ENCODE results near the gene DLGAP1. TPM values are rescaled to one million over a fixed set of nuclear protein-coding genes. Genes with fewer than 3 reads are reported as not detected.

Gene DLGAP1
- total and polyA plus RNA-seq, 2 of the 8 experiments (the other 6 are each of a cell fraction or from before 2014, with no cell fraction given): 11.8 to 16.9 TPM

DNA sequence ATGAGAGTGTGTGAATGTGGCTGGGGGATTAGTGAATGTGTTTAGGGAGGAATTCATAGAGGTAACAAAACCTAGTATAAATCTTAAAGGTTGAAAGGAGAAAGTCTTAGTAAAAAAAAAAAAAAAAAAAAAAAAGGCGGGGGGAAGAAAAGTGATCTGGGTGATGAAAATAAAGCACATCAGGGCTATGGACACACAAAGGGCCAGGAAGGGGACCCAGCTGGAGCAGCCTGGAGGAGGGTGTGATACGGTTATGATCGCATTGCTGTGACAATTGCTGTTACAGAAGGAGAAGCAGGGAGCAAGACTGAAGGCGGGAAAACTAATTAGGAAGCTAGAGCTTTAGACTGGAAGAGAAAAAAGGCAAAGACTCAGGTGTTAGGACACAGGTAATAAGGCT is 85.4 kb downstream of the DLGAP1 start:
- Histone ChIP-seq H3K4me1 (replicated peaks in 1 of 4; ENCODE audit: control insufficient read depth in 3 of 4, insufficient read depth in 4 of 4, low read length in 3 of 4) (no peaks in the 10 kb centered on the region; a peak in 1 of 7 replicates), H3K56ac (replicated peaks; ENCODE audit: insufficient read length, low read depth, low read length) (no peak overlapping the region), H3K14ac (ENCODE audit: insufficient read length) (no peak overlapping the region), H3K9ac (replicated peaks in 1 of 4; ENCODE audit: extremely low read depth in 1 of 4, low read depth in 3 of 4, low read length in 3 of 4) (no peak overlapping the region), H2BK5ac (ENCODE audit: low read depth, low read length) (no peak overlapping the region), H2AFZ (ENCODE audit: low read length) (no peak overlapping the region), H3K4ac (replicated peaks; ENCODE audit: insufficient read length, low read depth, low read length) (no peak overlapping the region), H2AK5ac (ENCODE audit: low read depth, low read length) (no peak overlapping the region), H2BK12ac (ENCODE audit: low read depth, low read length) (no peak overlapping the region), H4K8ac (ENCODE audit: extremely low read depth, insufficient read depth, low read length) (no peak overlapping the region), H3K23me2 (ENCODE audit: low read depth, low read length) (no peaks in the 10 kb centered on the region), H2BK15ac (ENCODE audit: low read length) (no peak overlapping the region), H3K79me1 (ENCODE audit: low read depth, low read length) (no peaks in the 10 kb centered on the region), H3K23ac (ENCODE audit: insufficient read length) (no peak overlapping the region), H2BK120ac (replicated peaks; ENCODE audit: low read depth, low read length) (no peak overlapping the region), H4K5ac (ENCODE audit: insufficient read length, low read depth, low read length) (no peak overlapping the region), H3K79me2 (ENCODE audit: control insufficient read depth in 1 of 2, insufficient read depth in 2 of 2, low read length in 2 of 2) (peaks cover 0 to 20% of the 10 kb centered on the region in 2 experiments; a peak in 2 of 4 replicates), H3K4me2 (ENCODE audit: insufficient read depth in 1 of 2, low read depth in 2 of 2, low read length in 2 of 2) (no peak overlapping the region), H3K4me3 (ENCODE audit: extremely low read depth in 1 of 4, insufficient read depth in 2 of 4, low read depth in 3 of 4, low read length in 4 of 4) (no peak overlapping the region), H3K18ac (ENCODE audit: extremely low read depth, low read length) (no peak overlapping the region), H3K9me3 (ENCODE audit: insufficient read depth in 2 of 2, low read depth in 1 of 2, low read length in 1 of 2) (peaks cover 0 to under 1% of the 10 kb centered on the region in 2 experiments; a peak in 1 of 4 replicates), H3K27ac (ENCODE audit: low read depth, low read length) (no peak overlapping the region), H2BK20ac (ENCODE audit: low read length) (no peak overlapping the region), H4K20me1 (replicated peaks in 1 of 2; ENCODE audit: control insufficient read depth in 1 of 2, insufficient read depth in 2 of 2, low read length in 2 of 2) (peaks cover 0 to 4% of the 10 kb centered on the region in 2 experiments), H4K91ac (replicated peaks; ENCODE audit: insufficient read length, low read length) (no peak overlapping the region), H3K27me3 (replicated peaks in 1 of 4; ENCODE audit: control insufficient read depth in 3 of 4, extremely low read depth in 1 of 4, insufficient read depth in 3 of 4, low read length in 3 of 4) (no peaks in the 10 kb centered on the region), H3K36me3 (ENCODE audit: control insufficient read depth in 2 of 4, insufficient read depth in 4 of 4, low read length in 3 of 4) (no peaks in the 10 kb centered on the region)
- WGBS, 2 experiments (ENCODE audit: extremely low coverage in 1 of 2, insufficient coverage in 1 of 2, insufficient read length in 1 of 2, insufficient replicate concordance in 2 of 2, low coverage in 1 of 2, low lambda C conversion rate in 2 of 2, missing lambda C conversion rate in 1 of 2): 75% methylated on average over 3 of the region's 4 CpGs; no CpG with 5 or more reads in 1 of the 2 experiments
- ChIA-PET CTCF (ENCODE audit: partially characterized antibody) (interaction anchor here (1.3 kb wide), 1 partner anchor 16 kb away, joined by 4 read pairs; no protein-coding TSS in a partner anchor), POLR2A (ENCODE audit: partially characterized antibody) (no interaction called here)
- DNase-seq (ENCODE audit: low read depth in 1 of 2, low spot score in 2 of 2) (no peak), FAIRE-seq (no peak)
- TF ChIP-seq CTCF (IDR thresholded peaks at IDR 0.05; ENCODE audit: control extremely low read depth in 1 of 3, insufficient read depth in 1 of 3, low read depth in 1 of 3, low read length in 3 of 3): no peak
- no peak for TF ChIP-seq POLR2AphosphoS5 (IDR thresholded peaks at IDR 0.05; ENCODE audit: low read depth, low read length)
- no peak for TF ChIP-seq SP4 (IDR thresholded peaks at IDR 0.05; ENCODE audit: low read length)
- no peak for TF ChIP-seq GABPA (IDR thresholded peaks at IDR 0.05; ENCODE audit: borderline replicate concordance, insufficient read depth, low read length)
- no peak for TF ChIP-seq EP300 (IDR thresholded peaks at IDR 0.05; ENCODE audit: borderline replicate concordance in 1 of 2, low read depth in 2 of 2, low read length in 2 of 2)
- TF ChIP-seq TBP (IDR thresholded peaks at IDR 0.05; ENCODE audit: low read depth, low read length): no peak
- no peak for TF ChIP-seq CHD2 (IDR thresholded peaks at IDR 0.05; ENCODE audit: low read length)
- no peak for TF ChIP-seq RBBP5 (IDR thresholded peaks at IDR 0.05; ENCODE audit: borderline replicate concordance, low read depth, low read length)
- no peak for TF ChIP-seq CBX5 (IDR thresholded peaks at IDR 0.05; ENCODE audit: low read depth, low read length)
